Sciatic nerve (tissue), 2 donors: Measurements from ENCODE around the gene RNU1-3. TPM values are rescaled to one million over a fixed set of nuclear protein-coding genes. Genes with fewer than 3 reads are reported as not detected.
"Not testable (repeated sequence)": the region's sequence is repeated elsewhere in the genome, so short reads cannot be mapped to it uniquely, and the experiment has no call there.

Experiments used
- ATAC-seq: fragments of 200-7000 bp; cut with Tn5 transposase; one replicate; pipeline ENCODE4 v1.9.1; 2020; ENCODE audit warnings: mild to moderate bottlenecking, moderate library complexity
- DNase-seq: peaks from one replicate; pipeline ENCODE4 v3.0.0-alpha.2; 2020; ENCODE audit warnings: low spot score
- intact Hi-C: fragments of 100-400 bp; cut with DNase I; formaldehyde crosslinking; loops from one replicate; pipeline ENCODE4 v1.14.2; 2022
- total RNA-seq: library from RNA; stranded (reverse); fragmentation: NEBNext Ultra II Directional; extraction: Animal tissue kit (Norgen Biotek cat#: 25700); gene quantifications from one replicate; pipeline ENCODE4 v1.2.1, GENCODE V29; 2021
- donor health status: DM: no; HTN: no; CAD: no.
- donor health status: DM: no; HTN: no; CAD: no.

Gene RNU1-3
- total RNA-seq, 1 donor from 2014 or later, result 13,769 TPM

- ATAC-seq, intact Hi-C loops, DNase-seq: not testable (repeated sequence)
Observed at GRCh38 chr1:16697152-16697551, 30.4 kb upstream of the RNU1-3 start.

DNA sequence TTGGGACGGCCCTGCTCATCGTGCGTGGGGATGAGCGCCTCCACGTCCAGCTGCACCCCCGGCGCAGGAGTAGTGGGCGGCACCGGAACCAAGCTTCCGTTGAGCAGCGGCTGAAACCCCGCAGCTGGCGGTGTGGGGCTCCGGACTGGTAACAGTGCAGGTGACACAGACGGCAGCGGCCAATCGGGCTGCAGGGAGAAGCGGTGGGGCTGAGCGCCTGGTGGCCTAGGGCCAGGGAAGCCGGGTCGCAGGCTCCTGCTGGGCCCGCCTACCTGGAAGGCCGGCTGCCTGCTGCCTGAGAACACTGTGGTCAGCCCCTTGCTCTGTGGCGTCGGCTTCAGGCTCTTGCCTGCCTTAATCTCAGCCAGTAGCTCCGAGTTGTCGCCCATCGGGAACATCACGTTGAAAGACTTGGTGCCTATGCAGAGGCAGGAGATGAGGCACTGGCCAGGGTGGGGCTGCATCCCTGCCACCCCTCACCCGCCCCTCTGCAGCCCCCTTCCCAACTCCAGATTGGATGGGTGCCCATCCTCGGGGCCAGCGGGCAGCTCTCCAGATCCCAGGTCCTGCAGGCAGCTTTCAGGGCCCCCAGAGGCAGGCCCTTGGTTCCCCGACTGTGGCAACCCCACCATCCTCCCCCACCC lies 29.9 kb upstream of the RNU1-3 start:
- ATAC-seq, DNase-seq, intact Hi-C loops: not testable (repeated sequence)

GRCh38 chr1:16694308-16694702 lies 27.6 kb upstream of the RNU1-3 start:
- DNase-seq, ATAC-seq, intact Hi-C loops: not testable (repeated sequence)

- ATAC-seq, DNase-seq, intact Hi-C loops: not testable (repeated sequence)
Observed at GRCh38 chr1:16693449-16694307, 26.9 kb upstream of the RNU1-3 start.

- DNase-seq, intact Hi-C loops, ATAC-seq: not testable (repeated sequence)
Observed at GRCh38 chr1:16692717-16693448, 26.1 kb upstream of the RNU1-3 start.

DNA sequence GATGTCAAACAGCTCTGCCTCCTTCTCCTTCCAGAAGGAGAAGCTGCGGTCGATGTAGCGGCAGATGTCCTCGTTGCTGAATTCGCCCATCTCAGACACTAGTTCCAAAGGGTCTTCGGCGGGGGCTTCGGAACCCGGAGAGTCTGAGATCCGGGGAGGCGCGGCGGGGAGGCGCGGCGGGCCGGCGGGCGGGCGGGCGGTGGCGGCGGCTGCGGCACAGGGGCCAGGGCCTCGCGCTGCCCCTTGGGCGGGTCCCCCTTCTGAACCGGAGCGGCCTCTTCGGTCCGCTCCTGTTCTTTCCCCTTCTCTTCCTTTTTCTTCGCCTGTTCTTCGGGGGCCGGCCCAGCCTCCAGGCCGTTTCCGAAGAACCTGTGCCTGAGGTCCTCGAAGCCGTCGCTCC lies 25.5 kb upstream of the RNU1-3 start:
- DNase-seq, intact Hi-C loops, ATAC-seq: not testable (repeated sequence)

DNA sequence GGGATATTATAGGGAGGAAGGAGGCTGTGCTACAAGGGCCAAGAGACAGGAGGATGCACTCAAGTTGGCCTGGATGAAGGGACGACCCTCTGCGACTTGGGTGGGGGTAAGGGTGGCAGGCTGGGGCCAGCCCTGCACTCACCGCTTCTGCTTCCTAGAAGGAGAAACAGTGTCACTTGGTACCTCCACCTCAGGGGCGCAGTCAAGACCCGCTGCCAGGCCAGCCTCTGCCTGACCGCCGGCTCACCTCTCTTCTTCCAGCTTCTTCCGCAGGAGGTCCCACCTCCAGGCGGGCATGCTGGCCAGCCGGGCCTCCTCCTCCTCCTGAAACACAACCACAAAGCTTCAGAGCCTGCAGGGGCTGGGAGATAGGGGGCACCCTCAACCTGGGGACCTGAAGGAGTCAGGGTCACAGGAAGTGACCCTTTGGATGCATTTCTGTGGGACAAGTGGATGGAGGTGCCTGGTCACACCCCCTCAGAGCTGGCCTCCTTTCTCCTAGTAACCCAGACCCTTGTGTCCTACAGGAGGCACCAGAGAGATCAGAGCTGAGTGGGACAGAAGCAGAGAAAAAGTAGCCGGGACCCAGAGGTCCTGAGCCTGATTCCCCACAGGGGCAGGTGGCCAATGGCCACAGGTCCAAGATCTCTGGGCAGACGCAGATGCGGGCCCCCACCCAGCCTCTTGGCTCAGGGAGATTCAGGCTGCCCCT lies 24.4 kb upstream of the RNU1-3 start:
- DNase-seq, ATAC-seq, intact Hi-C loops: not testable (repeated sequence)

DNA sequence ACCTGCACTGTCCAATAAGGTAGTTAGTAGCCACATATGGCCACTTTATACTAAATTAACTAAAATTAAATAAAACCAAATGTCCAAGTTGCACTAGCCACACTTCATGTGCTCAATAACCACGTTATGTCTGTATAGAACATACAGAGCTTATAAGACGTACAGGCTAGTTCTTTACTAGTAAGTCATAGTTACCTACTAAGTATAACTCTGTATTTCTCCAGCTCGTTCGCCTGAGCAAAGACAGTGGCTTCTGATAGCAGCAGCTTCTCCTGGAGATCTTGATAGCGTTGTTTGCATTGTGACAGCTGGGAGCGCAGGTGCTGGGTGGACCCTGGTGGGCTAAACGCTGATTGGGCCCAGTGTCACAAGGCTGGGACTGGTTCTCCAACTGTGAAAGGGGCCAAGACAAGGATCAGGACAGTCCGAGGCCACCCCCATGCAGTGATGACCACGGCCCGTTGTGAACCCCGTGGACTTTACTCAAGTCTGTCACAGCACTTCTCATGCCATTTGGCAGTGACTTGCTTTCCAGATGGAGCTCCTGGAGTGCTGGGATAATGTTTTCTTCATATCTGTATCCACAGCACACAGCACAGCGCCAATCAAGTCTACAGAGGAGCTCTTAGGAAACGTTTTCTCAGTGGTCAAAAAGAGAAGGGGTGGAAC lies 20.5 kb upstream of the RNU1-3 start:
- DNase-seq, intact Hi-C loops, ATAC-seq: not testable (repeated sequence)

DNA sequence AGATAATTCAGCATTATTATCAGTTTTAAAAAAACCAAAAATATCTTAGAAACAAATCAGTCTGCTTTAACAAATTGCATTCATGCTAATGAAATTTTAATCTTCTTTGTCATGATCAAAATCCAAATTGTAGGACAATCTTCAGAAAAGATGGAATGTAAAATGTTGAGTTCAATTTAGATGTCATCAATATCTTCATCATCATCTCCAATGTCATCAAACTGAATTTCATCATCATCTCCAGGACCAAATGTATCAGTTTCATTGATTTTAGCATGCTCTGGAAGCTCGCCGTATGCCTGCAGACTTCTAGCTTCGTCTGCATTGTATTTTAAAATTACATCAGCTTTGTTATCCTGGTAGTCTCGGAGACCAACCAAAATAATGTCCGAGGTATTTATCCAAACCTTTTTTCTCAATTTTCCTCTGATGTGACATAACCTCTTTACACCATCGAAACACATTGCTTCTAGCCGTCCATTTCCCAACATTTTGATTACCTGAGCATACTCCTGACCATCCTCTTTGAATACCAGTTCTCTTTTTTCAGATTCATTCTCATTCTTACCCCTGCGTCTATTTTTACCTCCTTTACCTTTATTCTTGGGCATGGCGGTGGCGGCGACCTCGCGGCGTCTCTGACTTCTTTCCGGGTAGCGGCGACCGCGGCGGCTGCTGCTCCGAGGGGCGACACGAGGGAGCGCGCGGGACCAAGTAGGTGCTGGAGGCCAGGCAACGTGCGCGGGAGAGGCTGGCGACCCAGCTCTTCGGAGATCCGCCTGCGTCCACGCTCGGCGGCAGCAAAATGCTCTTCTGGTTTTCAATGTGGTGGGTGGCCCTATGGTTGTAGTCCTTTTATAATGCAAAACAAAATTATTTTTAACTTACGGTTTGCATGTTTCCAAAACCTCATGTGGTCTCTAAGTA lies 19.0 kb upstream of the RNU1-3 start:
- ATAC-seq, intact Hi-C loops, DNase-seq: not testable (repeated sequence)

DNA sequence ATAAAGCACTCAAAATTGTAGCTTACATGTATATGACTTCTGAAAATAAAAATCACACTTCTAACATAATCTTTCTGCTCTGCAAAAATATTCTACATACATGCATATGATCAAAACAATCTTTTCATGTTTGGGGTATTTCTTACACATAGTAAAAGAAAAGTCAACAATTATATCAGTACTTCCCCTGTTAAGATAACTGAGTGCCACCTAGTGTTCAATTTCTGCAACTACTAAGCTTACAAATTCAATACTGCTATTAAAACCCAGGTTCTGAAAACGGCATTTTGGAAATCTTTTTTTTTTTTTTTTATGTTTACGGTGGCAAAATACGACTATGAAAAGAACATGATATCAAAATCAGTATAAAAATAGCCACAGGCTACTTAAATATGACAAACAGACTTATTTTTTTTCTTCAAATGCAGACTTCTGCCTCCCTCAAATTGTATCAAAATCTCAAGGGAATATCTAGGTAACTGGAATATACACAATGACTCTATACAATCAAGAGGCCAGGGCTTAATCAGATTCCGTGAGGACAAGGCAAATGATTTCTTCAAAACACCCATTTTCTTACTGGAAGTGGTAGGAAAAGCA lies 18.1 kb upstream of the RNU1-3 start:
- intact Hi-C loops, ATAC-seq, DNase-seq: not testable (repeated sequence)

DNA sequence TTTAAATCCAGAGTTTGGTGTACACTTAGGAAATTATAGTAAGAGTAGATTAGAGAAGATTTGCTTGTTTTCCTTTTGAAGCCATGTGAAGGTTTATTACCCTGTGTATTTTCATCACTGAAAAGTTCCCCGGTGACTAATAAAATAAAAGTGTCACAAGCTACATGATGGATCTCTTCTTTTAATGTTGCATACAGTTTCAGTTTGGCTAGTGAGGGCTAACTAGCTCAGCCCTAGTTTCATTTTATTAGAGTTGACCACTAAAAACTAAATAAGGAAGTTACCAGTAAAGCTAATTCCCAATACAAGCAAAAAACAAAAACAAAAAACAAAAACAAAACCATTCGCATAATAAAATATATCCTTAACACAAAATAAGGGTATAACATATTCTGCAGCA lies 17.4 kb upstream of the RNU1-3 start:
- DNase-seq, ATAC-seq, intact Hi-C loops: not testable (repeated sequence)

DNA sequence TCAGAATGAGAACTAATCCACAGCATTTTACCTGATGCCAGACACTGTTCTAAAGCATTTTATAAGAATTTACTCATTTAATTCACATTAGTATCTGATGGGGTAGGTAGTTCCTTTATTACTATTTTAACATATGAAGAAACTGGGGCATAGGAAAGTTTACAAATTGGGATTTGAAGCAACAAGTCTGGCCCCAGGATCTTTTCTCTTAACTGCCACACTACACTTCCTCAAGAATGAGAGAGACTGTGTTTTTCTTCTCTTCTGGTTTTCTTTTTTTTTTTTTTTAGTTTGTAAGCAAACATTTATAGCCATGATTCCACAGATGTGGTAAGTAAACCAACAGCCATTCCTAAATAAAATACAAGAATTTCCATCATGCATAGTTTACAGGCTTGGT lies 16.1 kb upstream of the RNU1-3 start:
- DNase-seq, intact Hi-C loops, ATAC-seq: not testable (repeated sequence)

GRCh38 chr1:16680366-16680765 lies 13.6 kb upstream of the RNU1-3 start:
- intact Hi-C loops, ATAC-seq, DNase-seq: not testable (repeated sequence)

DNA sequence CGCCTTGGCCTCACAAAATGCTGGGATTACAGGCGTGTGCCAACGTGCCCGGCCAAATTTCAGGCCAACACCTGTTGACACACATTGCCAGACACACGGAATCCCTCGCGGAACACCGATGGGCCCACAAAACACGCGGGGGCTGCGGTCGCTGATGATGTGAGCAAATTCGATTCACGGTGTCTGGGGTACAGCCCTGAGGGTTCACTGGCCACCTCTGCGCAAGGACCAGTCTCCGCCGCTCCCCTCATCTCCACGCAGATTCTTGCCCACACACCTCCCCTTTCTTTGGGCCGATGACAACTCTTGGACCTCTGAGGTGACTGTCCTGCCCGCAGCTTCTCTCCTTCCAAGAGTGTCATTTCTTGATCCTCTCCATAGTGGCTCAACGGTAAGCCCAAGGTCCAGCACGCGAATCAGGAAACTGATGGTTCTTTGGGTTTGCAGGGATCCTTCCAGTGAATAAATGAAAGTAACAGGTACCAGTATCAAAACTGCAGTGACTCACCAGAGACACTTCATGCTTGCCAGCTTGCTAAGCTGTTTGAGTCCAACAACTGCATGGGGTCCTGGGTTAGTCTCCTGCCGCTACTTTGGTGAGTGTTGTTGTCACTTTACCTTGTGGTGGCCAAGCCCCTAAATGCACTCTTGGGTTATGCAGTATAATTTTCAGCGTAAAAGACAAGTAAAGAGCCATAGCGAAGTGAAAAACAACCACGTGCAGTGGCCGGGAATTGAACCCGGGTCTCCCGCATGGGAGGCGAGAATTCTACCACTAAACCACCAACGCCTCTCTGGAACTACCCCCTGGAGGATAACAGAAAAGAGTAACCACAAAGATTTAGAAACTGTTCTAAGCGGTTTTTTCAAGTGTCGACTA lies 11.0 kb upstream of the RNU1-3 start:
- intact Hi-C loops, result no loop called here
- ATAC-seq, result no peak
- no peak for DNase-seq

DNA sequence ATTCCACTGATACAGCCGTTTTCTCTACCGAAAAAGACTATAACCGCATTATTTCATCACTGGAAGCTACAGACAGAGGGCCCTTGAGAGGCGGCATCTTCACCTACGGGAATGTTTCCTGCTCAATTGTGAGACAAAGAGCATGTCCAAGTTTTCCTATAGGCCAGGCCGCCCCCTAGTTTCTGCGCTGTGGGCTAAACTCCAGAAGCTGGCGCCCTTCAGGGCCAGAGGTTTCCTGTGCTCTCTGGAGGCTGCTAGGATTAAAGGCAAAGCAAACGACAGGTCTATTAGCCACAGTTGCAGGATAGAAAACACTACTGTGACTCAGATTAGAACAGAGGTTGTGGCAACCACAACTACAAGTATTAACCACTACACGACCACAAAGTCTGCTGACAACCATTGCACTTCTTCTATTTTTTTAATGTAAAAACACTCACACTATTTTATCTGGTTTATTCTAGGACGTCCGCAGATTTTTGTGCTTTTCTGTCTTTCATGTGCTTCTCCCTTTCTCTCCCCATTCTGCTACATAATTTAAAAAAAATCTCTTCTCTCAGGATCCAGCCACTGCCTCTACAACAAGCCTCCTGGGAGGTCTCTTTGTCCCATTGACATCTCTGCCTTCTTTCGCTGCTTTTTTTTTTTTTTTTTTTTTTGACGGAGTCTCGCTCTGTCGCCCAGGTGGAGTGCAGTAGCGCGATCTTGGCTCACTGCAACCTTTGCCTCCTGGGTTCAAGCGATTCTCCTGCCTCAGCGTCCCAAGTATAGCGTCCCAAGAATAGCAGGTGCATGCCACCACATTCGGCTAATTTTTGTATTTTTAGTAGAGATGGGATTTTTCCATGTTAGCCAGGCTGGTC lies 10.1 kb upstream of the RNU1-3 start:
- ATAC-seq, DNase-seq, intact Hi-C loops: not testable (repeated sequence)
